ENCODE measurements around the gene GANC. TPM values are rescaled to one million over a fixed set of nuclear protein-coding genes. Genes with fewer than 3 reads are reported as not detected.

The GANC gene
- total and polyA plus RNA-seq, 2 experiments from 2014 or later, result 7.4 to 12.6 TPM

DNA sequence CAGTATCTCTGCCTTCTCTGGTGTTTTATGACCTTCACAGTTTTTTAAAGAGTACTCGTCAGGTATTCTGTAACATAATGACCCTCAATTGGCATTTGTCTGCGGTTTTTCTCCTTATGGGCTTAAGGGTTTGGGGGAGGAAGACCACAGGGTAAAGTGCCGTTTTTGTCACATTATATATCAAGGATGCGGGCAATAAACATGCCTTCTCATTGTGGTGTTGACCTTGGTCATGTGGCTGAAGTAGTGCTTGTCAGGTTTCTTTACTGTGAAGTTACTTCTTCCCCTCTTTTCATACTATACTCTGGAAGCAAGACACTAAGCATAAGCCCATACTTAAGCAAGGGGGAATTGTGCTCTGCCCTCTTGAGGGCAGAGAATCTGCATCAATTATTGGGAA, 102.9 kb downstream of the GANC start (continued):
- TF ChIP-seq, protein P1, sequence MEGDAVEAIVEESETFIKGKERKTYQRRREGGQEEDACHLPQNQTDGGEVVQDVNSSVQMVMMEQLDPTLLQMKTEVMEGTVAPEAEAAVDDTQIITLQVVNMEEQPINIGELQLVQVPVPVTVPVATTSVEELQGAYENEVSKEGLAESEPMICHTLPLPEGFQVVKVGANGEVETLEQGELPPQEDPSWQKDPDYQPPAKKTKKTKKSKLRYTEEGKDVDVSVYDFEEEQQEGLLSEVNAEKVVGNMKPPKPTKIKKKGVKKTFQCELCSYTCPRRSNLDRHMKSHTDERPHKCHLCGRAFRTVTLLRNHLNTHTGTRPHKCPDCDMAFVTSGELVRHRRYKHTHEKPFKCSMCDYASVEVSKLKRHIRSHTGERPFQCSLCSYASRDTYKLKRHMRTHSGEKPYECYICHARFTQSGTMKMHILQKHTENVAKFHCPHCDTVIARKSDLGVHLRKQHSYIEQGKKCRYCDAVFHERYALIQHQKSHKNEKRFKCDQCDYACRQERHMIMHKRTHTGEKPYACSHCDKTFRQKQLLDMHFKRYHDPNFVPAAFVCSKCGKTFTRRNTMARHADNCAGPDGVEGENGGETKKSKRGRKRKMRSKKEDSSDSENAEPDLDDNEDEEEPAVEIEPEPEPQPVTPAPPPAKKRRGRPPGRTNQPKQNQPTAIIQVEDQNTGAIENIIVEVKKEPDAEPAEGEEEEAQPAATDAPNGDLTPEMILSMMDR (conservative IDR thresholded peaks at IDR 0.05; ENCODE audit: low read depth in 2 of 2), result no peak
- no peak for TF ChIP-seq JUNB (IDR thresholded peaks at IDR 0.05; ENCODE audit: unreplicated experiment)
- no peak for TF ChIP-seq EZH2phosphoT487 (IDR thresholded peaks at IDR 0.05; ENCODE audit: unreplicated experiment)
- no peak for TF ChIP-seq ZNF114 (CRISPR knock-in tag; IDR thresholded peaks at IDR 0.05)
- no peak for TF ChIP-seq EZH2 (IDR thresholded peaks at IDR 0.05; ENCODE audit: low read depth, unreplicated experiment)

DNA sequence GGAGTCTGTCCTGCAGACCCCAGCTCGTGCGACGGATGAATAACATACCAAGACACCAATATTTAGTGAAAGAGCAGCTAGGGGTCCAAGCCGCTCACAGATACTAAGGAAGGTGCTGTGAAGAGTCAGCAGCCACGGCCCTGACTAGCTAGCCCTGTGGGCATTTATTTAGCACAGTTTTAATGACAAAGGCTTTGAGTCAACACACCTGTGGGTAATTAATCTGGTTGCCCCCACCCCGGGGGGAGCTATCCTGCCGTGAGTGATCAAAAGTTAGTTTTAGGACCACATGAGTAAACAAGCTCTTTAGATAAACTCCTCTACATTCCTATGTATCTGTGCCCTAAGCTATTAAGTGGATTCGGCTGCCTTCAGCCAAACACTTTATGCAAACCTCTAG, 105.0 kb downstream of the GANC start:
- Histone ChIP-seq H3K4me3 (no peak overlapping the region), H4K20me1 (replicated peaks; ENCODE audit: insufficient read depth) (no peaks in the 10 kb centered on the region), H3K79me2 (replicated peaks; ENCODE audit: insufficient read depth) (no peaks in the 10 kb centered on the region), H3F3A (replicated peaks; ENCODE audit: low read depth) (no peaks in the 10 kb centered on the region), H3K27ac (ENCODE audit: low read depth) (no peak overlapping the region), H3K27me3 (ENCODE audit: insufficient read depth) (no peaks in the 10 kb centered on the region), H3K4me1 (ENCODE audit: insufficient read depth) (no peaks in the 10 kb centered on the region), H2AFZ (no peak overlapping the region), H3K4me2 (no peak overlapping the region), H3K36me3 (ENCODE audit: insufficient read depth) (no peaks in the 10 kb centered on the region; the same call in 1 of the 2 replicates), H3K9me2 (ENCODE audit: insufficient read depth) (0 out of 2 replicates have a peak, but pooled peaks cover 2% of the 10 kb centered on the region)
- ATAC-seq (no peak; the same call in 2 of the 3 replicates), DNase-seq (ENCODE audit: low spot score) (peak; percentile 32)
- Mint-ChIP-seq H3K27ac (no peak overlapping the region), H3K4me1 (no peaks in the 10 kb centered on the region), H3K4me3 (no peak overlapping the region), H3K27me3 (ENCODE audit: insufficient read depth, low read depth, poor library complexity) (peaks cover 4% of the 10 kb centered on the region), H3K36me3 (ENCODE audit: low read depth) (peaks cover 17% of the 10 kb centered on the region; the same call in 2 of the 3 replicates), H3K9me3 (peaks cover 27% of the 10 kb centered on the region)
- no peak for TF ChIP-seq NANOG (IDR thresholded peaks at IDR 0.05; ENCODE audit: borderline replicate concordance)
- no peak for TF ChIP-seq JUNB (IDR thresholded peaks at IDR 0.05; ENCODE audit: unreplicated experiment)
- TF ChIP-seq, protein P1 (conservative IDR thresholded peaks at IDR 0.05; ENCODE audit: low read depth in 2 of 2), result no peak
- TF ChIP-seq, protein P2, sequence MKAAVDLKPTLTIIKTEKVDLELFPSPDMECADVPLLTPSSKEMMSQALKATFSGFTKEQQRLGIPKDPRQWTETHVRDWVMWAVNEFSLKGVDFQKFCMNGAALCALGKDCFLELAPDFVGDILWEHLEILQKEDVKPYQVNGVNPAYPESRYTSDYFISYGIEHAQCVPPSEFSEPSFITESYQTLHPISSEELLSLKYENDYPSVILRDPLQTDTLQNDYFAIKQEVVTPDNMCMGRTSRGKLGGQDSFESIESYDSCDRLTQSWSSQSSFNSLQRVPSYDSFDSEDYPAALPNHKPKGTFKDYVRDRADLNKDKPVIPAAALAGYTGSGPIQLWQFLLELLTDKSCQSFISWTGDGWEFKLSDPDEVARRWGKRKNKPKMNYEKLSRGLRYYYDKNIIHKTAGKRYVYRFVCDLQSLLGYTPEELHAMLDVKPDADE (IDR thresholded peaks at IDR 0.05), result no peak
- no peak for TF ChIP-seq ZNF331 (CRISPR knock-in tag; IDR thresholded peaks at IDR 0.05; ENCODE audit: low read depth)
- TF ChIP-seq, protein P3, sequence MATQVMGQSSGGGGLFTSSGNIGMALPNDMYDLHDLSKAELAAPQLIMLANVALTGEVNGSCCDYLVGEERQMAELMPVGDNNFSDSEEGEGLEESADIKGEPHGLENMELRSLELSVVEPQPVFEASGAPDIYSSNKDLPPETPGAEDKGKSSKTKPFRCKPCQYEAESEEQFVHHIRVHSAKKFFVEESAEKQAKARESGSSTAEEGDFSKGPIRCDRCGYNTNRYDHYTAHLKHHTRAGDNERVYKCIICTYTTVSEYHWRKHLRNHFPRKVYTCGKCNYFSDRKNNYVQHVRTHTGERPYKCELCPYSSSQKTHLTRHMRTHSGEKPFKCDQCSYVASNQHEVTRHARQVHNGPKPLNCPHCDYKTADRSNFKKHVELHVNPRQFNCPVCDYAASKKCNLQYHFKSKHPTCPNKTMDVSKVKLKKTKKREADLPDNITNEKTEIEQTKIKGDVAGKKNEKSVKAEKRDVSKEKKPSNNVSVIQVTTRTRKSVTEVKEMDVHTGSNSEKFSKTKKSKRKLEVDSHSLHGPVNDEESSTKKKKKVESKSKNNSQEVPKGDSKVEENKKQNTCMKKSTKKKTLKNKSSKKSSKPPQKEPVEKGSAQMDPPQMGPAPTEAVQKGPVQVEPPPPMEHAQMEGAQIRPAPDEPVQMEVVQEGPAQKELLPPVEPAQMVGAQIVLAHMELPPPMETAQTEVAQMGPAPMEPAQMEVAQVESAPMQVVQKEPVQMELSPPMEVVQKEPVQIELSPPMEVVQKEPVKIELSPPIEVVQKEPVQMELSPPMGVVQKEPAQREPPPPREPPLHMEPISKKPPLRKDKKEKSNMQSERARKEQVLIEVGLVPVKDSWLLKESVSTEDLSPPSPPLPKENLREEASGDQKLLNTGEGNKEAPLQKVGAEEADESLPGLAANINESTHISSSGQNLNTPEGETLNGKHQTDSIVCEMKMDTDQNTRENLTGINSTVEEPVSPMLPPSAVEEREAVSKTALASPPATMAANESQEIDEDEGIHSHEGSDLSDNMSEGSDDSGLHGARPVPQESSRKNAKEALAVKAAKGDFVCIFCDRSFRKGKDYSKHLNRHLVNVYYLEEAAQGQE (IDR thresholded peaks at IDR 0.05; ENCODE audit: unreplicated experiment), result no peak

Data from GM23338 (cell line).